Astrocyte of the cerebellum (primary cell): Measurements from ENCODE around the gene MEIS2.

Experiments used
- DNase-seq: peaks from one replicate; pipeline ENCODE4 v3.0.0-alpha.2; 2011; ENCODE audit warnings: low read depth
- H3K4me3 ChIP-seq: 2 replicates; pipeline ENCODE4 v1.5.1; 2011; ENCODE audit warnings: mild to moderate bottlenecking, low read depth, low read length, moderate library complexity
- in situ Hi-C: cut with HindIII; loops from 2 replicates; pipeline ENCODE4 v1.10.0; 2017; ENCODE audit warnings: low sequenced_read_pairs
- TF ChIP-seq, protein P1 (sequence below): IDR thresholded peaks from 2 replicates; pipeline ENCODE4 v1.5.1; 2012; ENCODE audit warnings: low read length, low read depth, moderate library complexity, mild to moderate bottlenecking; ENCODE audit errors: missing control alignments

MEIS2 gene

DNA sequence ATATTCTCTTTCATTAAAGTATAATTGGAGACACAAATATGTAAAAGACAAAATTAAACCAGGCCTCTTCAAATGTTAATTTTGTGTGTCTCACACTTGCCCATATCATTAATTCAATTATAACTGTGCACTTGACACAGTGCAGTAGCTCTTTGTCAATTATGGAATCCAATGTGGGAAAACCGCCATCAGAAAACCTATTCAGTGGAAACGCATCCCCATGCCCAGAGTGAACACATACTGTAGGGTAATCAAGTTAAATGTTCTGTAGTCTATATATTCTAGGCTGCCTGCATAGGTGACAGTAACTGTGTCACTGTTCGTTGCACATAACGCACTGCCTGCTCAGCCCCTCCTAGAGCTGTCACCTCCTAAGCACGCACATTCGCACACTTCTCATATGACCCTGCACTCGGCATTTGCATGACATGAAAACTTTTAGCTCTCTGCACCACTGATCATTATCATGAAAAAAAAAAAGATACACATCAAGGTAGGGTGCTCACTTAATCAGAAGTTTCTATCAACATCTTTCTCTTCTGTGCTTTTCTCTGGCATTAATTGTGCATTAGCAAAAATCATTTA lies 63.2 kb downstream of the MEIS2 start:
- in situ Hi-C loops = no loop called here
- TF ChIP-seq, protein P1, sequence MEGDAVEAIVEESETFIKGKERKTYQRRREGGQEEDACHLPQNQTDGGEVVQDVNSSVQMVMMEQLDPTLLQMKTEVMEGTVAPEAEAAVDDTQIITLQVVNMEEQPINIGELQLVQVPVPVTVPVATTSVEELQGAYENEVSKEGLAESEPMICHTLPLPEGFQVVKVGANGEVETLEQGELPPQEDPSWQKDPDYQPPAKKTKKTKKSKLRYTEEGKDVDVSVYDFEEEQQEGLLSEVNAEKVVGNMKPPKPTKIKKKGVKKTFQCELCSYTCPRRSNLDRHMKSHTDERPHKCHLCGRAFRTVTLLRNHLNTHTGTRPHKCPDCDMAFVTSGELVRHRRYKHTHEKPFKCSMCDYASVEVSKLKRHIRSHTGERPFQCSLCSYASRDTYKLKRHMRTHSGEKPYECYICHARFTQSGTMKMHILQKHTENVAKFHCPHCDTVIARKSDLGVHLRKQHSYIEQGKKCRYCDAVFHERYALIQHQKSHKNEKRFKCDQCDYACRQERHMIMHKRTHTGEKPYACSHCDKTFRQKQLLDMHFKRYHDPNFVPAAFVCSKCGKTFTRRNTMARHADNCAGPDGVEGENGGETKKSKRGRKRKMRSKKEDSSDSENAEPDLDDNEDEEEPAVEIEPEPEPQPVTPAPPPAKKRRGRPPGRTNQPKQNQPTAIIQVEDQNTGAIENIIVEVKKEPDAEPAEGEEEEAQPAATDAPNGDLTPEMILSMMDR = no peak
- no peak overlapping the region for H3K4me3 ChIP-seq
- DNase-seq = no peak

- no peak for DNase-seq
- TF ChIP-seq, protein P1 = no peak
- no peak overlapping the region for H3K4me3 ChIP-seq
- in situ Hi-C loops = no loop called here
Observed at GRCh38 chr15:37034835-37035748, 65.3 kb downstream of the MEIS2 start.

DNA sequence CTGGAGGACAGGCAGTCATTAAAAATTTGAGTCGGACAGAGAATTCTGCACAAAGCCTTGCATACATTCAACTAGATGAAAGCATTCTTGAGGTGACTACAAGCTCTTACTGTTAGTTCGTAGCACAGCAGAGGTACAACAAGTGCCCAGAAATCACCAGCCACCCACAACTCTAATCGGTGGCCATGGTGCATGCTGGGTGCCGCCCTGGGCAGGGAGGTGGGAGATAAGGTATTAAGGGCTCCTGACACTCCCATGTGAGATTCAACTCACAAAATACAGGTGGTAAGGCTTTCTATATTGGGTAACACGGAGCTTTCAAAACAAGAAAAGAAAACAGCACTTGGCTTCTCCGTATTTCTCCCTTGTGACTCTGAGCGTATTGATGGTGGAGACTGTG lies 66.0 kb downstream of the MEIS2 start:
- DNase-seq = no peak
- H3K4me3 ChIP-seq = no peak overlapping the region
- in situ Hi-C loops = no loop called here
- TF ChIP-seq, protein P1 = no peak

DNA sequence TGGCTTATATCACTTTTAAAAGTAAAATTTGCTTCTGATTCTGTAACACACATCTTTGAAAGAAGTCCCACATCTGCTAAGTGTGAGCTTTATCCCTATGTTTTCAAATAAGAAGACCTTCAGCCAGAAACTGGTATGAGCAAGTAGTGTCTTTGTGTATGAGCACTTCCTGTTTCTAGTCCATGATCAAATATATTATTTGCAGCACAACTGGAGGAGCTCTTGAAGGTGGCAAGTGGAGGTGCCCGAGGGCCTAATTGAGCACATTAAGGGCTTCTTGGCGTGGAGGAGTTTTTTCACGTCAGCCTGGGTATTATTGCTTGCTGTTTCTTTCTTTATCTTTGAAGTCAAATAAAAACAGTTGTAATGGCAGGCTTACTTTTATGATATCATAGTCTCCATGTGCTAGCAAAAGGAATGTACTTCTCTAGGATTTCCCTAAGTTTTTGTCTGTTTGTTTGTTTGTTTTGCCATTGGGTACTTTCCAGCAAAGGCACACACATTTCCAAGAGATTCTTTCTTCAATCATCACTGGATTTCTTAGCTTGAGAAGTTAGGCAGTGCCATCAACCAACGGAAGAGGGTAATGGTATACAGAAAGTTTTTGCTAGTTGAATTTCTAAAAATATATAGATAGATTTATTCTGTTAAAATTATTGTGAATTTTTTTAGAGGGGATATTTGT lies 68.1 kb downstream of the MEIS2 start:
- H3K4me3 ChIP-seq = no peak overlapping the region
- TF ChIP-seq, protein P1 = no peak
- in situ Hi-C loops = no loop called here
- no peak for DNase-seq

- TF ChIP-seq, protein P1 = no peak
- no peak overlapping the region for H3K4me3 ChIP-seq
- in situ Hi-C loops = no loop called here
- no peak for DNase-seq
Observed at GRCh38 chr15:37031198-37031597, 69.2 kb downstream of the MEIS2 start.

- in situ Hi-C loops = no loop called here
- TF ChIP-seq, protein P1 = no peak
- H3K4me3 ChIP-seq = no peak overlapping the region
- DNase-seq = no peak
Observed at GRCh38 chr15:37028625-37029296, 71.6 kb downstream of the MEIS2 start.
